Right renal pelvis (tissue), 4 donors: ENCODE measurements around the gene FAM53B. TPM values are rescaled to one million over a fixed set of nuclear protein-coding genes. Genes with fewer than 3 reads are reported as not detected.

Experiments
- DNase-seq, 4 donors: peaks; one replicate each; pipeline ENCODE4 v3.0.0-alpha.2; 2013; ENCODE audit warnings: low read depth in 4 of 4, low spot score in 3 of 4, missing footprints in 1 of 4
- polyA plus RNA-seq, 4 donors: library from polyadenylated mRNA; unstranded; fragments of 120-200 nt; gene quantifications; one replicate each; pipeline ENCODE4 v1.2.1, GENCODE V29; 2013; ENCODE audit not compliant: insufficient read length in 4 of 4

The FAM53B gene
- polyA plus RNA-seq, 4 donors, result 21.4 to 28.3 (median 28.1) TPM

DNA sequence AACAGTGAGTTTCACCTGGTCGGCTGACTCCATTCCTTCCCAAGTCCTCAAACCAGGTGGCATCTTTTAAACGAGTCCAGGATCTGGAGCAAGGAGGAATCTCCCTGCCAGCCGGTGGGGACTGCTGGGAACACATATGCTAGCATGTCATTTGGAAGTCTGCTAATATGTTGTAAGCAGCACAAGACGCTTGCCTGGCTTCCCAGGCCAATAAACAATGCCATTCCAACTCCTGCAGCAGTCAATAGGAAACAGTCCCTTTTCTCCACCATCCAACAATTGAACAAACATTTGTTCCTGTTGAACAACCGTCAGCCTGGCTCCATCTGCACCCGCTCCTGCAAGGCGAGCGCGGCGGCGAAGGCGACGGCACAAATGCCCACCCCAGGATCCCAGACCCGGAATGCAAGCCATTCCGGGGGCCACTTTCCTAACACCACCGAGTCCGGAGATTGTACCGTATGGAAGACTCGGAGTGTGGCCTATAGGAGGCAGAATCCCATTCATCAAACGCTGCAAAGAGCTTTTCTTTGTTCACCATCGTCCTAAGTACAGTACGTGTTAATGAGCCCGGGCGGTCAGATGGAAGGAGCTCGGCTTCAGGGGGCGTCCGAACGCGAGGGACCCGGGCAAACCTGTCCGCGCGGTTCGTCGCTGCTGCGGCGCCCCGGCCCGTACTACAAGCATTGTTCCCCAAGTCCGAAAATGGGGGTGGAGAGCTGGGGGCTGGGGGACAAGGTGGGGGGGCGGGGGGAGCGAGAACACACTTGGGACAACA is 1.6 kb downstream of the FAM53B start:
- DNase-seq, result no peak

DNA sequence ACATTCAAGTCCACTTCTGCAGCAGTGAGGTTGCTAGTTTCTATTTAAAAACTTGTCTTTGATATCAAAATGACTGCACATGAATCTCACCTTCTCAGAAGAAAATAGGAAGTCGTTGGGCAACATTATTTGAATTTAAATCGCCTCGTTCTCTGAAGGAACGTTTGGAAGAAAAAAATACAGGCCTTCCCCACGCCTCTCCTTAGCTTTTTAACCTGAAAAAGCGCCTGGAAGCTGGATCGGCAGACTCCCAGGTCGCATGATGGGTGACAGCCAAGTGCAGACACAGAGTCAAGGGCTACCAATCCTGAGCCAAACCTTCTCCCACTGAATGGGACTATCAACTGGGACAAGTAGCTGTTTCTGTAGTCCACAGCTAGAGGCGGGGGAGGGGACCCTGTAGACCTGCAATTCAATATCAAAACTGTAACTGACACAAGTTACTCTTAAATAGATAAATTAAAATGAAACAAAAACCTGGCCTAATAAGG is 2.2 kb downstream of the FAM53B start:
- no peak for DNase-seq

DNA sequence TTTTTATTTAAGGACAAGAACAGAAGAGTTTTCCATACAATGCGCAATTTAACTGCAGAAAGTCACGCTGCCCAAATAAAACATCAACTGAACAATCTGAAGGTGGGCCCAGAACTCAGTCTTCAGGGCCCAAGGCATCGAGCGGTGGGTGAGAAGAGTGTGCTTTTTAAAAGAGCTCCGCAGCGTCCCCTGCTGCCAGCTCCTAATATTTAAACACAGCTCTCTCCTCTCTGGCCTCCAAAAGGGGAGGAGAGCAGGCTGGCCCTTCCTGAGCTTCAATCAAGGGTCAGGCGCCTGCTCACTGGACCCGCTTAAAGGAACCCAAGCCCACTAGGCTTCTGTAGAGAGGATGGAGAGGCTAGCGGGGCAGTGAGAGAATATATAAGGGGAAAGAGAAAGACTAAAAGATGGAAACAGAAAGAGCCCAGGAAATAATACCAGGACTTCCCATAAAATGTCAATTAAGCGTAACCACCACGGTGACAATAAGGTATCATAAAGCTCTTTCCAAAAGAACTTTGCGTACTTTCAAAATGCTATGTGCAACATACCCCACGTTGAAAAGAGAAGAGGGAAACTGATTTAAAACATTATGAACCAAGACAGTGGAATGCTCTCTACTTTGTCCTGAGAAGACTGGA is 2.8 kb downstream of the FAM53B start:
- peak in 2 of 4 donors; percentile 80 to 84 for DNase-seq

DNA sequence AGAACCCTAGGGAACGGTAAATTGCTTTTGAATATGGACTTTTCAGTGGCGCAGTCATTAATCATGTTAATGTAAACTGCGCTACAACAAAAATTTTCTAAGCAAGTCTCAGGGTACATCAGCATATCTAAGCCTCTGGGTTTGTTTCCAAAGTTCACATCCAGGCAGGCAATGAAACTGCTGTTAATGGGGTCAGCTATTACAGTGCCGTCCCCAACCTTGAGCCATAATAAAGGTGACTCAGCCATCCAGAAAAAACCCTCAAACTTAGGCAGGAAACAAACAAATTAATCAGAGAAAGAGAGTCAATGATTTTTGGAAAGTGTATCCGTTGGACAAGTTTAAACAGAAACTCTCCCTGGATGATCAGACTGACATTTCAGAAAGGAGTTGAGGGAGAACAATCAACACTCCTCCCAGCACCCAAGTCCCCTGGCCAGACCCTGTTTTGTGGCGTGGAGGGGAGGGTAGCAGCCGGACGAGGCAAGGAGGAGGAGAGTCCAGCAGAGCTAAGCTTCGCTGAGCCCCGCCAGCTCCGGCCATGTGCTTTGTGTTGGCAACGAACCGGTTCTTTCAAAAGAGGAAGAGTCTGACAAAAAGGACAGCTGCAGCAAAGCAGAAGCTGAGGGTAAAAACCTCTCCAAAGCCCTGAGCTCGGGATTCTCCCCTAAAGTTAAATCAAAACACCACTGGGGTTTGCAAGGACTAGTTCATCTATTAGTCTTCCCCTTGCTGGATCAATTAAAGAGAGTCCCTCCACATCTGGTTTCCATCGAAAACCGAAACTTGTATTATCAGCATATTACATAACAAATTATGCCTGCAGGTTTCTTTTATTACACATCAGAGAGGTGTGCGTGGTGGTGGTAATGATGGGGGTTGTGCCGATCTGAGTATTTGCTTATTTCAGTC is 3.6 kb downstream of the FAM53B start:
- DNase-seq, result peak in 1 of 4 donors; percentile 37

DNA sequence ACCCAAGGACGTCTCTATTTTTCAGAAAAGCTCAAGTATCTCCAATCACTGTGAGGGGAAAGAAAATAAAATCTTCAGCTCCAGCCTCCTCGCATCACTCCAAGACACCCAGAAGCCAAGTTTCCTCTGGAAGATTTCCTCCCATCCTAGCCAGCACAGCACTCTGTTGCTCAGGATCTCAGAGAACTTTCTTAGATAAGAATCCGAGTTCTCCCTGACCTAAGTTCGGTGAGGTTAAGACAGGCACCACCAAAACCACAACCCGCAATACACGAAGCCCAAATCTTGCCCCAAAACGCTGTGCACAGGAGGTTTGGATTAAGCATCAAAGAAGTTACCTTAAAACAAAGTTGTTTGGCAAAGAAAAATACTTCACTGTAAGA is 4.2 kb downstream of the FAM53B start:
- DNase-seq, result peak in 1 of 4 donors; percentile 38

DNA sequence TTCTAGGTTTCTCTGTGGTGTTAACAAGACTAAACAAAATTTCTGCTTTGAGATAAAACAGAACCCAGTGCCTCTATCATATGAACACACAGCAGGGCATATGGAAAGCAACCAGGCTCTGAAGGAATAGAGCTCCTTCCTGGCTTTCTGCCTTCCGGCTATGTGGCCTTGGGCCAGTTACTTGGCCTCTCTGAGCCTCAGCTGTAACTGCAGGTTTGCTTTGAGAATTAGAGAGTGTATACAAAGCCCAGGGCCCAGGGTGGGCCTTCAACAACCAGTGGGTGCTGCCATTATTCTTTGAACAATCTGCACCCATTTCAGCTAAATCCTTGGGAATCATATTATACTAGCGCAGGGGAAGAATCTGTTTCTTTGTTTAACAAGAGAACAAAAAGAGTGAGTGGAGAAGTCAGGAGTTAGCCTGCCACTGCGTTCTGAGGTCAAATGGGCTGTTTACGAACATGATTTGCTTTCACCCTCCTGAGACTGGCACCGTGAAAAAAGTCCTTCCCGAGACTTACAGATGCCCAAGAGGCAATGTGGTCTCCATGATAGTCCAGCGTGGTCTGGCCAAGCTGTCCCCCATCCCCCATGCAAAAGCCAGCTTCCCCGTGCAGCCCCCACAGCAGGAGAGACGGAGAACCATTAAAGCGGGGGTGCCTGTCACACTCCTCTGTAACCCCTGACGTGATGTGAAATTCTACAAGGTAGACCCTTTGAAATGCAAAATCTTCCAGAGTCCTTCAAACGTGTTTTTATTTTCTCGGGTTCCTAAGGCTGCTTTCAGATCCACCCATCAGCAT is 4.9 kb downstream of the FAM53B start:
- DNase-seq, result no peak

DNA sequence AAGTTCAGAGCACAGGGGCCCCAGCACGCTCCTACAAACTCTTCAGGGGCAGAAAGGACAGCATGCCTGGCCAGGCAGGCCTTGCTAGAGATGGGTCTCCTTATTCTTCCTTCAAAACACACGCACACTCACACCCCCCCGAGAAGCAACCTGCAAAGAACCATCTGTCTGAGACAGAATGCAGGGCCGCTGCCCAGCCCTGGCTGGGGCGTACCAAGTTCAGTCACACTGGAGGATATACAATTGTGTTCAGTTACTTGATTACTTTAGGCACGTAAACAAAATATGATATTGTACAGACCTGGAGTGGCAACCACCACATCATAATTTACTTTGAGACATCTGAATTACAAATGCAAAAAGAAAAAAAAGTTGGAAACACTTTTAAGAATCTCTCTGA is 5.7 kb downstream of the FAM53B start:
- no peak for DNase-seq

DNA sequence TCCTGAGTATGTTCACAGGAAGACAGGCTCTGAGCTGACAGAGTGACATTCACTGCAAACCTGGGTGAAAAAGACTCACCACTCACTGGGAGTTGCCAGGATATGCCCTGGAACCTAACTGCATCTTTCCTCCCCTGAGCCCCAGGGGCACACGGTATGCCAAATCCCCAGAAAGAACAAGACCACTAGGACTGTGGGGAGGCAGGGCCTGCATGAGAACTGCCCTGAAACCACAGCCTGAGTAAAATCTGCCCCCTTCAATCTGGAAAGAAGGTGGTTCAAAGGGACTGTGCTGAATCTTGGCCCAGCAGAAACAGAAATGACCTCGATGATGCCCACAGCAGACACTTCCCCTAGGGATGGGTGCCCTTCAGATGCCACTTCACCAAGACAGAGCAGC is 6.5 kb downstream of the FAM53B start:
- DNase-seq, result no peak

DNA sequence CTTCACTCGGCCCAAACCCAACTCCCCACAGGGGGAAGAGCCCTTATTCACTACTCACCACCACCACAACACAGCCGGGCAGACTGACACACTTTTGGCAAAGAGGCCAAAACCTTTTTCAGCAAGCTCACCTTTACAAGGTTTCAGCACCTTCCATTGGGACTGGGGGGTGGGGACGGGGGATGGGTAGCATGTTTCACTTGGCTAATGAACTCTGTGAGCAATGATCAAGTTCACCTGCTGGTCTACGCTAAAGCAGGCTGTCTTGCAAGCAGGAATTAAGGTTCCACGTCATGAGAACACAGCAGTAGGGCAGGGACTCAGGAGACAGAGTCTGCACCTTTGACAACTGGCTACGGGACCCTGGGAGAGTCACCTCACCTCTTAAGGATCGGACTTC is 7.0 kb downstream of the FAM53B start:
- DNase-seq, result no peak

DNA sequence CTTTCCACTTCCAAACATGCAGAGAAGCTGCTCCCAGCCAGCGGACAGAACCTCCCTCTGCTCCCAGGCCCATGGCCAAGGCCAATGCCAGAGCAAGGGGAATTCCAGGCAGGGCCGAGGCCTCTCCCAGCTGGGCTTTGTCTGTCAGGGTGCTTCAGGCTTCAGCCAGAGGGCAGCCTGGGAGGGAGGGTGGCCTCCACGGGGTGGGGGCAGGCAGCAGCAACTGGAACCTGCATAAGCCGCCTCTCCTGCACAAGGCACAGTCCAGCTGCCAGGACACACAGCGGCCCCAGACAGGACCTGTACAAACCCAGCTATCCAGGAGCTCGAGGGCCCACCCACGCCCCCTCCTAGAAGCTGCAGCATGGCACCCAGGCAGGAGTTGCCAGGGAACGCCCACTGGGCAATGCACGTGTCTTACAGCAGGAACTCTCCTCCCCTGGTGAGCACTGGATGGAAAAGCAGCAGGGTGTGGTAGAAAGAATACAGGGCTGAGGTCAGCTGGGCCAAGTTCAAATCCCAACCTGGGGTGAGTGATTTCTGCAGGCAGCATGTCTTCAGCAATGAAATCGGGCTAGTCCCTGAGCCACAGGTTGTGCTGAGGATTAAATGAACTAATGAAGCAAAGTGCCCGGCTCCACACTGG is 7.6 kb downstream of the FAM53B start:
- DNase-seq, result no peak

DNA sequence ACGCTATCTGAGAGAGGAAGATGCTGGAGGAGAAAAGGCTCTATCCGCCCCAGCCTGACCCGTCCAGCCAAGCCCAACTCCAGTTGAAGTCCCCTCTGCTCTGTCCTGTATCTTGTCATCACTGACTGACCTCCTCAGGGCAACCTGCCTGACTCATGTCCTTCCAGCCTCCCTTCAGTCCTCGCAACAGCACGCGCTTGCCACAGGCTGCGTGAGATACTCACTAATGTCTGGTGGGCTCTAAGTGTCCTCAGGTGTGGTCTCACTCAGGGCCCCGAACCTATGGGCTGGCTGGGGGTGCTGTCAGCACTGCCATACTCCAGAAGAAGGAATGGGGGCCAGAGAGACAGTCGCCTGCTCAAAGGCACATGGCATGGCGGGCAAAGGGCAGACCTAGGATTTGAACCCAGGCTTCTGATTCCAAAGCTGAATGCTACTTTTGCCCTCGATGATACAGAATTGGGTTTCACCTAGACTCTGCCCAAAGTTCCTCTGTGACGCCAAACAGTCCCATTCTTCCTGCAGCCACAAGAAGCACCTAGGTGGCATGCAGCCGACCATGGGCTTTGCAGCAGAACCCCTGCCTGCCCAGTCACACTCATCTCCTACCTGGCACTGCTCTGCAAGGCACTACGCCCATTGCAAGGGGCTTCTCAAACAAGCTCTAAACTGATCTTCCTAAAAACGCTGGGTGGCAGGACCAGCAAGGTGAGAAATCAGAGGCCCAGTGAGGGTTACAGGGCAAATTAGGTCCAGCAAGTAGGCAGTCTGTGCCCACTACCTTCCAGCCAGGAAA is 8.5 kb downstream of the FAM53B start:
- DNase-seq, result no peak

DNA sequence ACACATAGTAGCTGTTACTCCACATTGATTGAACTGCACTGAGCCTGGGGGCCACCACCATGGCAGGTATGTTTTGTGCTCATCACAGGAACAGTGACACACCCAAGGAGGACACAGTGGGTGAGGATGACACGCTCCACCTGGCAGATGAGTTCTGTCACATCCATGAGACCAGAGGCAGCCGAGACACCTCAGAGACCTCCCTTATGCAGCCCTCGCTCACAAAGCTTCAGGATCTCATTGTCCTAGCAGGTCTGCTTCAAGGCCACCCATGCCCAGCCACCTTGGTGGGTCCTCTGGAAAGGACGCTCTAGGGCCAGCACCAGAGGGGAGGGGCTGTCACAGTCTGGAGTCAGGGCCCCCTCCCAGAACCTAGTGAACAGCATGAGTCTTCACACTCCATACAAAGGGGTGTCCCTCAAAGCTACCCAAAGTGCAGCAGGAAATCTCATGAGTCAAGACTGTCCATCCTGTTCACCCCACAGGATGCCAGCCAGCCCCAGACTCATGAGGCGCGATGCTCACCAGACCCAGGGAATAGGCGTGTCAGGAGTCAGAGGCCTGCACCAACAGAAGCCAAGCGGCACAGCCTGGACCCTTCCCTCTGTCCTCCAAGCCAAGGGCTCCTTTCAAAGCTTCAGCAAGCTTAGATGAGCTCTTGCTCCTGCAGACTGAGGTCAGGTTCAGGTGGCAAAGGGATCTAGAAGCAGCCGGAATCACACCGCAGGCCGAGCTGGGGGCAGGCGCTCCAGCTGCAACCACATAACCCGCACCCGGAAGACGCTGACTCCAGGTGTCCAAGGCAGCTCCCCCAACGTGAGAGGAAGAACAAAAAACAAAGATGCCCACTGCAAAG is 9.6 kb downstream of the FAM53B start:
- no peak for DNase-seq

DNA sequence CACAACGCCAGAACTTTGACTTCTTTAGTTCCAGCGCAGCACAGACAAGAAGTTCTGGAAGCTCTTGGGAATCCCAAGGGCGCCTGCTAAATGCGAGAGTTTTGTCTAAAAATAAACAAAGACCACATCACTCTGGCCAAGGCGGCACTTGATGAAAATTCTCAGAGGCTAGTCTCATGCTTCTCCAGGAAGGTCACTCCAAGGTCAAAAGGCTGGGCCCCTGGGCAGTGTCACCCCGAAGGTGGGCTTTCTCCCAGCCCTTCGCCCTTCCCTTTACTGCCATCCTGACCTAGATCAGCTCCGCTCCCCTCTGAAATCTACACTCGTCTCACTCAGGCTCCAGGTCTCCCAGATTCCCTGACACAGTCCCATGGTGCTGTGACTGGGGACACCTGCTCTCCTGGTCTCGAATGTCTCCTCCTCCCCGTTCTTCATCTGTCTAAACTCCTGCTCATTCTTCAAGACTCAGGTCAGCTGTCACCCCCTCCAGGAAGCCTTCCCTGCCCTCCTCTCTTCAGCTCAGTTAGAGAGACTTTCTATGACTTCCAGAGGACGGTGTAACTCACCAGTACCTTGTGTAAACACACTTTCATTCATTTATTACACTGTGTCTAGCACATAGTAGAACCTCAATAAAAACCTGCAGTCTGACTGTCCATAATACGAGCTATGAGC is 10.5 kb downstream of the FAM53B start:
- no peak for DNase-seq

DNA sequence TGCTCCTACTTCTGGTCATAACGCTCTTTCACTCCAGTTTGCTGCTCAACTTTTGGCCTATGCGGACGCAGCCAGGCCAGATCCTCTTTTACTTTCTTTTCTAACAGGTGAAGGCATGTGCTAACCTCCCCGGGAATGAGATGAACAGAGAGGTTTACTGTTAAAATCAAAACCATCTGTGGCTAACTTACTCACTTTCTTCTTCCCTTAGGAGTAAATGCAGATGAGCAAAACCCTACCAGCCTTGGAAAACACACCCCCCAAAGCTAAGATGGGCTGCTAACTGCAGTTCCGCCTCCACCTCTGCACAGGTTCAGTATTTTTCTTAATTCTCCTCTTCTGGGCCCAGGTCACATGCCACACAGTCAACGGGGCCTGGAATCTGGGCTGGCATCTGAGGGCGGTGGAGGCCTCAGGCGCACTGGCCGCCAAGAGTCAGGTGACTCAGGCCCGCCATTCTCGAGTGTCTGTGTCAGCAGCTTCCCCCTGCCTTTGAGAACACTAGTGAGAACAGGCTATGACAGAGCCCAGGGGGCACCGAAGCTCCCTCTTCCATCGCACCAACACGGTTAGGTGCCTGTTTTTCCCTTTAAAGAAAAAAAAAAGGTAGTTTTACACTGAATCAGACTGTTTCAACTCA is 11.1 kb downstream of the FAM53B start:
- DNase-seq, result no peak

DNA sequence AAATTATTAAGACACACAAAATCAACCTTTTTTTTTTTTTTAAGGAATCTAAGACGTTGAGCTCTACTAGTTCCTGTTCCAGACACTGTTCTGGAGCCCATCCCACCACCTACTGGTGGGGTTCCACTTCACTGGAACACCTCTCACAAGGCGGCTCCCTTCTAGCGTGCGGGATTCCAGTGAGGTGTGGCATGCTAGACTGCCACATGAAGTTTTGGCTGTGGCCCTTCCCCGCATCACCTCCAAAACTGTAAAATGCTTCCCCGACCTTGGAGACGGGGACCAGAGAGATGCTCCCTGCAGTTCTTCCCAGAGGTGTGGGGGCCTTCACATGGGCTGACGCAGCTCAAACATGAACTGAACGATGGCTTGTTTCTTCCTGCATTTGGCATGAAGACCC is 12.6 kb downstream of the FAM53B start:
- no peak for DNase-seq

DNA sequence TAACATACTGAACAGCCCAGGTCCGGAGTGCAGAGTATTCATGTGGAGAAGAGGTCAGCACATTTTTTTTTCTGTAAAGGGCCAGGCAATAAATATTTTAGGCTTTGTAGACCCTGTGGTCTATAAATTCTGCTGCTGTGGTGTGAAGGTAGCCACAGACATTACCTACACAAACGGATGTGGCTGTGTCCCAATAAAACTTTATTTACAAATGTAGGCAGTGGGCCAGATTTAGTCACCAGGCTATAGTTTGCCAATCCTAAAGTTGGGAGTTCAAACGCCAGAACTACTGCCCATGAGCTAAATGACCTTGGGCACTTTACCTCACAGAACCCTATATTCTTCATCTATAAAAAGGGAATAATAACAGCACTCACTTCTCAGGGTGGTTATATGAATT is 13.4 kb downstream of the FAM53B start:
- DNase-seq, result no peak
